Vagina (tissue), 2 donors: ENCODE data around the gene SAG. TPM values are rescaled to one million over a fixed set of nuclear protein-coding genes. Genes with fewer than 3 reads are reported as not detected.

Source experiments
- DNase-seq, 2 donors: peaks; one replicate each; pipeline ENCODE4 v3.0.0-alpha.2; 2017; ENCODE audit errors: extremely low spot score in 2 of 2
- H3K27ac ChIP-seq: fragments of 200-600 bp; sonication (generic); one replicate; pipeline ENCODE4 v1.5.1; 2019
- H3K27me3 ChIP-seq: fragments of 200-600 bp; sonication (generic); one replicate; pipeline ENCODE4 v1.5.1; 2019
- H3K36me3 ChIP-seq, 2 donors: fragments of 200-600 bp; sonication (generic); one replicate each; pipeline ENCODE4 v1.5.1; 2017 to 2019
- H3K4me1 ChIP-seq: fragments of 200-600 bp; sonication (generic); one replicate; pipeline ENCODE4 v1.5.1; 2019
- H3K4me3 ChIP-seq, 2 donors: fragments of 200-600 bp; sonication (generic); 1 replicate in 1 of 2; 2 replicates in 1 of 2; pipeline ENCODE4 v1.5.1; 2016 to 2019
- H3K9me3 ChIP-seq: fragments of 200-600 bp; sonication (generic); one replicate; pipeline ENCODE4 v1.5.1; 2019
- CTCF ChIP-seq, 3 experiments: fragments of 450-650 bp in 2 of 3; fragments of 200-600 bp in 1 of 3; sonication (generic) in 1 of 3; IDR thresholded peaks; one replicate each; pipeline ENCODE4 v1.5.1; 2017 to 2019; ENCODE audit warnings: antibody characterized with exemption in 3 of 3, mild to moderate bottlenecking in 2 of 3, moderate library complexity in 2 of 3
- POLR2A ChIP-seq, 2 donors: fragments of 450-650 bp; IDR thresholded peaks; one replicate each; pipeline ENCODE4 v1.6.1; 2017; ENCODE audit warnings: antibody characterized with exemption in 2 of 2, mild to moderate bottlenecking in 2 of 2, moderate library complexity in 2 of 2
- POLR2AphosphoS5 ChIP-seq, 2 donors: sonication (generic); formaldehyde crosslinking; IDR thresholded peaks; one replicate each; pipeline ENCODE4 v1.9.0; 2017; ENCODE audit warnings: antibody characterized with exemption in 2 of 2, mild to moderate bottlenecking in 2 of 2, low read depth in 1 of 2; ENCODE audit not compliant: insufficient read depth in 1 of 2
- intact Hi-C: fragments of 100-400 bp; cut with DNase I; formaldehyde crosslinking; loops from one replicate; pipeline ENCODE4 v1.15.1; 2023
- total RNA-seq: library from RNA; depleted of rRNA; stranded (reverse); fragments of >200 nt; gene quantifications from one replicate; pipeline ENCODE4 v1.2.3, GENCODE V29; 2016

Gene SAG
- total RNA-seq, 1 donor from 2014 or later, result not detected

GRCh38 chr2:233338812-233339368 lies 31.3 kb downstream of the SAG start:
- TF ChIP-seq POLR2AphosphoS5 (IDR thresholded peaks at IDR 0.05; ENCODE audit: insufficient read depth in 1 of 2, low read depth in 1 of 2), result no peak
- no peak for TF ChIP-seq CTCF (IDR thresholded peaks at IDR 0.05)
- TF ChIP-seq POLR2A (IDR thresholded peaks at IDR 0.05), result no peak
- Histone ChIP-seq H3K9me3 (no peaks in the 10 kb centered on the region), H3K27me3 (no peaks in the 10 kb centered on the region), H3K4me3 (no peak overlapping the region), H3K4me1 (no peaks in the 10 kb centered on the region), H3K36me3 (no peaks in the 10 kb centered on the region), H3K27ac (no peak overlapping the region)
- intact Hi-C loops, result no loop called here
- no peak for DNase-seq

- no peak for DNase-seq
- Histone ChIP-seq H3K4me3 (no peak overlapping the region), H3K4me1 (no peaks in the 10 kb centered on the region), H3K36me3 (no peaks in the 10 kb centered on the region), H3K27ac (no peak overlapping the region), H3K9me3 (no peaks in the 10 kb centered on the region), H3K27me3 (no peaks in the 10 kb centered on the region)
- TF ChIP-seq POLR2AphosphoS5 (IDR thresholded peaks at IDR 0.05; ENCODE audit: insufficient read depth in 1 of 2, low read depth in 1 of 2) (no peak), CTCF (IDR thresholded peaks at IDR 0.05) (no peak), POLR2A (IDR thresholded peaks at IDR 0.05) (no peak)
- intact Hi-C loops, result no loop called here
These were observed 31.8 kb downstream of the SAG start for GRCh38 chr2:233339427-233339826.

- DNase-seq, result no peak
- Histone ChIP-seq H3K4me1 (no peaks in the 10 kb centered on the region), H3K27me3 (no peaks in the 10 kb centered on the region), H3K4me3 (no peak overlapping the region), H3K9me3 (no peaks in the 10 kb centered on the region), H3K36me3 (no peaks in the 10 kb centered on the region), H3K27ac (no peak overlapping the region)
- intact Hi-C loops, result no loop called here
- TF ChIP-seq POLR2A (IDR thresholded peaks at IDR 0.05), result no peak
- no peak for TF ChIP-seq POLR2AphosphoS5 (IDR thresholded peaks at IDR 0.05; ENCODE audit: insufficient read depth in 1 of 2, low read depth in 1 of 2)
- no peak for TF ChIP-seq CTCF (IDR thresholded peaks at IDR 0.05)
These were observed 33.7 kb downstream of the SAG start for GRCh38 chr2:233341296-233341695.

GRCh38 chr2:233342301-233342700 lies 34.7 kb downstream of the SAG start:
- Histone ChIP-seq H3K27ac (no peak overlapping the region), H3K4me1 (no peaks in the 10 kb centered on the region), H3K27me3 (no peaks in the 10 kb centered on the region), H3K36me3 (no peaks in the 10 kb centered on the region), H3K9me3 (no peaks in the 10 kb centered on the region), H3K4me3 (no peak overlapping the region)
- TF ChIP-seq POLR2AphosphoS5 (IDR thresholded peaks at IDR 0.05; ENCODE audit: insufficient read depth in 1 of 2, low read depth in 1 of 2) (no peak), POLR2A (IDR thresholded peaks at IDR 0.05) (no peak), CTCF (IDR thresholded peaks at IDR 0.05) (no peak)
- DNase-seq, result no peak
- intact Hi-C loops, result no loop called here

- intact Hi-C loops, result no loop called here
- TF ChIP-seq CTCF (IDR thresholded peaks at IDR 0.05) (no peak), POLR2A (IDR thresholded peaks at IDR 0.05) (no peak), POLR2AphosphoS5 (IDR thresholded peaks at IDR 0.05; ENCODE audit: insufficient read depth in 1 of 2, low read depth in 1 of 2) (no peak)
- no peak for DNase-seq
- H3K9me3 ChIP-seq, result no peaks in the 10 kb centered on the region
- H3K36me3 ChIP-seq, result no peaks in the 10 kb centered on the region
- no peaks in the 10 kb centered on the region for H3K4me1 ChIP-seq
- H3K27me3 ChIP-seq, result no peaks in the 10 kb centered on the region
- H3K4me3 ChIP-seq, result no peak overlapping the region
- no peak overlapping the region for H3K27ac ChIP-seq
These were observed 35.6 kb downstream of the SAG start for GRCh38 chr2:233343171-233343705.
